HG03558 (cell line): ENCODE data around the gene TNS1.

ENCODE experiments used
- ATAC-seq: cut with Tn5 transposase; IDR thresholded peaks from one replicate; pipeline ENCODE4 v1.9.1; 2021; ENCODE audit warnings: moderate number of reproducible peaks; ENCODE audit not compliant: unreplicated experiment; ENCODE audit errors: extremely low read depth

TNS1 gene

GRCh38 chr2:217773539-217773938 lies 229.3 kb downstream of the TNS1 start:
- ATAC-seq = no peak

DNA sequence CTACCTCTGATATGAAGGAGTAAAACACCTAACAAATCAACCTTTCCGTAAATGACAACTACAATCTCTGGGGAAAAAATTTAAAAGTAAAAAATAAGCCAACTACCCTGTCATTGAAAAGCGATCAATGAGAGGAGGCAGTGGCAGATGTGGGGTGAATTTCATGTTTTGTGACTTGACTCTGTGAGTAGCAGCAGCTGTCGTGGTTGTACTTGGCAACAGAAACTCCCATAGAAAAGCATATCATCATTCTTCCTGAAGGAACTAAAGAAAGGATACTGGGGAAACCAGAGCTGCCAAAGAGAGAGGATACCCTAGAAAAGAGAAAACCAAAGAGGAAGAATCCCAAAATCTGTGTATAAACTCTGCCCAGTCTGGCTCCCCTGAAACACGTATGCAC lies 236.4 kb downstream of the TNS1 start:
- ATAC-seq = no peak

GRCh38 chr2:217761645-217762277 lies 241.0 kb downstream of the TNS1 start:
- ATAC-seq = no peak

DNA sequence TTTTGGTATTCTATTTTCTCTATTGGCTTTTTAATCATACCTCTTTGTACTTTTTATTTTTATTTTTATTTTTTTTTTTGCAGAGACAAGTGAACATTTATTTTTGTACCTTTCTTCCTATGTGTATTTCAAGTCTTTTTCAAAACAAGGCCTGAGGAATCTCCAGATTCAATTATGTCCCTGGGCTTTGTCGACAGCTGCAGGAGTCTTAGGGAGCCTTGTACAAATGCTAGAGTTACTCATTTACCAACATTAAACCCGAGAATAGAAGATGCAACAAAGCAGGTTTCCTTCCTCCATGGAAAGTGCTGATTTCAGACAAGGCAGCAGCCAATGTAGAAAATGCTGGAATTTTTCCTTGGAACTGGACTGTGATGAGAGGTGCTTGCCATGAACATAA lies 242.8 kb downstream of the TNS1 start:
- no peak for ATAC-seq

GRCh38 chr2:217757108-217757463 lies 245.7 kb downstream of the TNS1 start:
- no peak for ATAC-seq

- no peak for ATAC-seq
Measured at GRCh38 chr2:217756375-217757107, 246.3 kb downstream of the TNS1 start.

- no peak for ATAC-seq
Measured at GRCh38 chr2:217755027-217755745, 247.6 kb downstream of the TNS1 start.

- no peak for ATAC-seq
Measured at GRCh38 chr2:217753460-217754200, 249.2 kb downstream of the TNS1 start.

DNA sequence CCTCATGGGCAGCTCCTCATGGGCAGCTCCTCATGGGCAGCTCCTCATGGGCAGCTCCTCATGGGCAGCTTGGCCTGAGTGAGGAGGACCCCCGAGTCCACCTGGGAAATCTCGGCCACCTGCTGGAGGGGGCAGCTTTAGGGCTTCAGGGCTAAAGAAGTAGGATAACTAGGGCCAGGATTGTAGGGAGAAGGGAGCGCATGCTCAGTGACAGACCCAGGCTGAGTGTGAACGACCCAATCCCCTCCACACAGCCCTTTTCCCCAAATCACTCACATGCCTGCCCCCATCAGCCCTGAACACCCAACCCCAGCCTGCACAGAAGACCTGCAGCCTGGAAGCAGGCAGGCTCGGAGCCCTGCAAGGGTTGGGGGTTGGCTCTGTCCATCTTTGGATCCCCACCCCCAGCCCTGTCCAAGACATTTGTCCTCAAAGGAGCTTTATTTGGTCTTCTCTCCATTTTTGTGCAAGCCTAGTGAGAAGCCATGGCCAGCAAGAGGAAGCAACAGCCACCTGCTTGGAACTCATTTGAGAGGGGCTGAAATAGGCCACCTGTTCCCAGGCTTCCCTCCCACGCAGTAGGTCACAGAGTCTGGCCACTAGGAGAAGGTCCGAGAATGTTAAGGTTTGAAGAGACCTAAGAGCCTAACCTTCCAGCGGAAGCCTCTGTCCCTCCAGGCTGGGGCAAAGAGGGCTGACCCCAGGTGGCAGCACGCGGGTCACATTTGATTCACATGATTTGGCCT lies 249.9 kb downstream of the TNS1 start:
- ATAC-seq = no peak

DNA sequence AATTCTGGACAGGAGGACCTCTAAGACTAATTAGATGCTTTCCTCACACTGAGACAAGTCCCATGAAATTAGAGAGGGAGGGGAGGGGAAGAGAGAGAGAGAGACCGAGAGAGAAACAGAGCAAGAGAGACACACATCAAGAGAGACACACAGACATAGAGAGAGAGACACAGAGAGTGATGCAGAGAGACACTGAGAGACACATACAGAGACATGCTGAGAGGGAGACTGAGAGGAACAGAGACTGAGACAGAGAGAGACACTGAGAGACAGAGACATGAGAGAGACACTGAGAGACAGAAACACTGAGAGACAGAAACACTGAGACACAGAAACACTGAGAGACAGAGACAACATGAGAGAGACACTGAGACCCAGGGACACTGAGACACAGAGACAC lies 250.8 kb downstream of the TNS1 start:
- ATAC-seq = no peak

DNA sequence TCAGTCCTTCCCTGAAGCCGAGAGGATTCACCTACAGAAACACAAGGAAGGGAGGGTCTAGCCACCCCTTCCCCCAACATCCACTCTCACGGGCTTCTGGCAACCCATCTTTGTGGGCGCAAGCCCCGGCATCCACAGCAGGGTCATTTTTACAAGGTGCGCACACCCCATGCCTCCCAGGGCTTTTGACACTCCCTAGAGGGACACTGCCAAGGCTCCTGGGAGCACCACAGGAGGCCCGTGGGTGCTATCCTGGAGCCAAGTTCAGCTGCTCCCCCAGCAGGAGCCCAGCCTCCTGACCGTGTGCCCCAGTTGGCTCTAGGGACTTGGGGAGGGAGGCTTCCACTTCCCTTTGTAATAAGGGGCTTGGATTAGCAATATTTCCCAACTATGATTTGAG lies 251.6 kb downstream of the TNS1 start:
- no peak for ATAC-seq
